ENCODE data around the gene TNFRSF6B.
"Not testable (repeated sequence)": the region's sequence is repeated elsewhere in the genome, so short reads cannot be mapped to it uniquely, and the experiment has no call there.

DNA sequence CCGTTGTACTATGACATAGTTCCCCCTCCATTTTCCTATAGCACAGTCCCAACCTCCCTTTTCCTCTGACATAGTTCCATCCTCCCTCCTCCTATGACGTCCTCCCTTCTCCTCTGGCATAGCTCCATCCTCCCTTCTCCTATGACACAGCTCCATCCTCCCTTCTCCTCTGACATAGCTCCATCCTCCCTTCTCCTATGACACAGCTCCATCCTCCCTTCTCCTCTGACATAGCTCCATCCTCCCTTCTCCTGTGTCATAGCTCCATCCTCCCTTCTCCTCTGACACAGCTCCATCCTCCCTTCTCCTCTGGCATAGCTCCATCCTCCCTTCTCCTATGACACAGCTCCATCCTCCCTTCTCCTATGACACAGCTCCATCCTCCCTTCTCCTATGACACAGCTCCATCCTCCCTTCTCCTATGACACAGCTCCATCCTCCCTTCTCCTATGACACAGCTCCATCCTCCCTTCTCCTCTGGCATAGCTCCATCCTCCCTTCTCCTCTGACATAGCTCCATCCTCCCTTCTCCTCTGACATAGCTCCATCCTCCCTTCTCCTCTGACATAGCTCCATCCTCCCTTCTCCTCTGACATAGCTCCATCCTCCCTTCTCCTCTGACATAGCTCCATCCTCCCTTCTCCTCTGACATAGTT, 26.6 kb downstream of the TNFRSF6B start:
- TF ChIP-seq, protein P1, sequence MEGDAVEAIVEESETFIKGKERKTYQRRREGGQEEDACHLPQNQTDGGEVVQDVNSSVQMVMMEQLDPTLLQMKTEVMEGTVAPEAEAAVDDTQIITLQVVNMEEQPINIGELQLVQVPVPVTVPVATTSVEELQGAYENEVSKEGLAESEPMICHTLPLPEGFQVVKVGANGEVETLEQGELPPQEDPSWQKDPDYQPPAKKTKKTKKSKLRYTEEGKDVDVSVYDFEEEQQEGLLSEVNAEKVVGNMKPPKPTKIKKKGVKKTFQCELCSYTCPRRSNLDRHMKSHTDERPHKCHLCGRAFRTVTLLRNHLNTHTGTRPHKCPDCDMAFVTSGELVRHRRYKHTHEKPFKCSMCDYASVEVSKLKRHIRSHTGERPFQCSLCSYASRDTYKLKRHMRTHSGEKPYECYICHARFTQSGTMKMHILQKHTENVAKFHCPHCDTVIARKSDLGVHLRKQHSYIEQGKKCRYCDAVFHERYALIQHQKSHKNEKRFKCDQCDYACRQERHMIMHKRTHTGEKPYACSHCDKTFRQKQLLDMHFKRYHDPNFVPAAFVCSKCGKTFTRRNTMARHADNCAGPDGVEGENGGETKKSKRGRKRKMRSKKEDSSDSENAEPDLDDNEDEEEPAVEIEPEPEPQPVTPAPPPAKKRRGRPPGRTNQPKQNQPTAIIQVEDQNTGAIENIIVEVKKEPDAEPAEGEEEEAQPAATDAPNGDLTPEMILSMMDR (IDR thresholded peaks at IDR 0.05; ENCODE audit: insufficient read depth, low read length, poor library complexity, severe bottlenecking) = not testable (repeated sequence)
- not testable (repeated sequence) for TF ChIP-seq EZH2phosphoT487 (conservative IDR thresholded peaks at IDR 0.05; ENCODE audit: low read length)

Measured in SU-DHL-6 (cell line).